Measurements from ENCODE around the gene NUFIP2. TPM values are rescaled to one million over a fixed set of nuclear protein-coding genes. Genes with fewer than 3 reads are reported as not detected.
"Not testable (repeated sequence)": the region's sequence is repeated elsewhere in the genome, so short reads cannot be mapped to it uniquely, and the experiment has no call there.

The NUFIP2 gene
- total RNA-seq, 1 donor from 2014 or later, result 56.0 TPM

GRCh38 chr17:29240968-29241963 is 52.7 kb downstream of the NUFIP2 start:
- Mint-ChIP-seq H3K27me3 (no peaks in the 10 kb centered on the region), H3K4me1 (ENCODE audit: unreplicated experiment) (peaks cover 15% of the 10 kb centered on the region), H3K9me3 (no peaks in the 10 kb centered on the region), H3K27ac (peak overlapping the region; percentile 52), H3K4me3 (no peak overlapping the region), H3K36me3 (no peaks in the 10 kb centered on the region)
- DNase-seq (ENCODE audit: extremely low spot score, unreplicated experiment), result no peak
- TF ChIP-seq CTCF (conservative IDR thresholded peaks at IDR 0.05), result no peak

- Mint-ChIP-seq H3K36me3 (no peaks in the 10 kb centered on the region), H3K27ac (peak overlapping the region; percentile 52), H3K27me3 (no peaks in the 10 kb centered on the region), H3K4me1 (ENCODE audit: unreplicated experiment) (peaks cover 15% of the 10 kb centered on the region), H3K9me3 (no peaks in the 10 kb centered on the region), H3K4me3 (no peak overlapping the region)
- TF ChIP-seq CTCF (conservative IDR thresholded peaks at IDR 0.05), result no peak
- no peak for DNase-seq (ENCODE audit: extremely low spot score, unreplicated experiment)
Measured at GRCh38 chr17:29240477-29240876, 53.5 kb downstream of the NUFIP2 start.

- TF ChIP-seq CTCF (conservative IDR thresholded peaks at IDR 0.05), result no peak
- Mint-ChIP-seq H3K27ac (no peak overlapping the region), H3K9me3 (no peaks in the 10 kb centered on the region), H3K36me3 (no peaks in the 10 kb centered on the region), H3K4me1 (ENCODE audit: unreplicated experiment) (peaks cover 9% of the 10 kb centered on the region), H3K27me3 (no peaks in the 10 kb centered on the region), H3K4me3 (no peak overlapping the region)
- no peak for DNase-seq (ENCODE audit: extremely low spot score, unreplicated experiment)
Measured at GRCh38 chr17:29238133-29238850, 55.7 kb downstream of the NUFIP2 start.

GRCh38 chr17:29237476-29238132 is 56.3 kb downstream of the NUFIP2 start:
- Mint-ChIP-seq H3K4me1 (ENCODE audit: unreplicated experiment) (peaks cover 9% of the 10 kb centered on the region), H3K27ac (no peak overlapping the region), H3K27me3 (no peaks in the 10 kb centered on the region), H3K4me3 (no peak overlapping the region), H3K9me3 (no peaks in the 10 kb centered on the region), H3K36me3 (no peaks in the 10 kb centered on the region)
- no peak for TF ChIP-seq CTCF (conservative IDR thresholded peaks at IDR 0.05)
- DNase-seq (ENCODE audit: extremely low spot score, unreplicated experiment), result no peak

GRCh38 chr17:29235904-29236303 is 58.0 kb downstream of the NUFIP2 start:
- Mint-ChIP-seq H3K36me3 (no peaks in the 10 kb centered on the region), H3K9me3 (no peaks in the 10 kb centered on the region), H3K4me3 (no peak overlapping the region), H3K27ac (no peak overlapping the region), H3K4me1 (ENCODE audit: unreplicated experiment) (peaks cover 6% of the 10 kb centered on the region), H3K27me3 (no peaks in the 10 kb centered on the region)
- no peak for DNase-seq (ENCODE audit: extremely low spot score, unreplicated experiment)
- TF ChIP-seq CTCF (conservative IDR thresholded peaks at IDR 0.05), result no peak

- H3K4me1 Mint-ChIP-seq (ENCODE audit: unreplicated experiment); H3K27me3 Mint-ChIP-seq; H3K9me3 Mint-ChIP-seq; H3K27ac Mint-ChIP-seq; H3K36me3 Mint-ChIP-seq; H3K4me3 Mint-ChIP-seq; DNase-seq (ENCODE audit: extremely low spot score, unreplicated experiment): not testable (repeated sequence)
Measured at GRCh38 chr17:29234972-29235371, 59.0 kb downstream of the NUFIP2 start.
